Activated naive CD4-positive, alpha-beta T cell treated with anti-CD3 and anti-CD28 coated beads, Interleukin-2, amount 10 ng/mL, durations not matched to agents 7 days and 5 days (primary cell): ENCODE measurements around the gene KRT6A.

Source experiments
- CTCF ChIA-PET: fragments of 350-600 bp; sonication (Branson Sonifier 250); formaldehyde crosslinking; loops from one replicate; lab custom pipeline; 2021; ENCODE audit warnings: antibody characterized with exemption; lab: Charles Lee
- DNase-seq: peaks from one replicate; pipeline ENCODE4 v3.0.0-alpha.2; 2020
- H3K27ac Mint-ChIP-seq: one replicate; pipeline ENCODE4 v1.8.0; 2021; ENCODE audit warnings: mild to moderate bottlenecking, moderate library complexity, mixed read lengths
- H3K27me3 Mint-ChIP-seq: one replicate; pipeline ENCODE4 v1.8.0; 2021; ENCODE audit warnings: mild to moderate bottlenecking, mixed read lengths
- H3K36me3 Mint-ChIP-seq: one replicate; pipeline ENCODE4 v1.8.0; 2021; ENCODE audit warnings: mixed read lengths
- H3K4me1 Mint-ChIP-seq: one replicate; pipeline ENCODE4 v1.8.0; 2021; ENCODE audit warnings: mixed read lengths
- H3K4me3 Mint-ChIP-seq: one replicate; pipeline ENCODE4 v1.8.0; 2021; ENCODE audit warnings: mild to moderate bottlenecking, moderate library complexity, mixed read lengths
- H3K9me3 Mint-ChIP-seq: one replicate; pipeline ENCODE4 v1.8.0; 2021; ENCODE audit warnings: mixed read lengths

The KRT6A gene

DNA sequence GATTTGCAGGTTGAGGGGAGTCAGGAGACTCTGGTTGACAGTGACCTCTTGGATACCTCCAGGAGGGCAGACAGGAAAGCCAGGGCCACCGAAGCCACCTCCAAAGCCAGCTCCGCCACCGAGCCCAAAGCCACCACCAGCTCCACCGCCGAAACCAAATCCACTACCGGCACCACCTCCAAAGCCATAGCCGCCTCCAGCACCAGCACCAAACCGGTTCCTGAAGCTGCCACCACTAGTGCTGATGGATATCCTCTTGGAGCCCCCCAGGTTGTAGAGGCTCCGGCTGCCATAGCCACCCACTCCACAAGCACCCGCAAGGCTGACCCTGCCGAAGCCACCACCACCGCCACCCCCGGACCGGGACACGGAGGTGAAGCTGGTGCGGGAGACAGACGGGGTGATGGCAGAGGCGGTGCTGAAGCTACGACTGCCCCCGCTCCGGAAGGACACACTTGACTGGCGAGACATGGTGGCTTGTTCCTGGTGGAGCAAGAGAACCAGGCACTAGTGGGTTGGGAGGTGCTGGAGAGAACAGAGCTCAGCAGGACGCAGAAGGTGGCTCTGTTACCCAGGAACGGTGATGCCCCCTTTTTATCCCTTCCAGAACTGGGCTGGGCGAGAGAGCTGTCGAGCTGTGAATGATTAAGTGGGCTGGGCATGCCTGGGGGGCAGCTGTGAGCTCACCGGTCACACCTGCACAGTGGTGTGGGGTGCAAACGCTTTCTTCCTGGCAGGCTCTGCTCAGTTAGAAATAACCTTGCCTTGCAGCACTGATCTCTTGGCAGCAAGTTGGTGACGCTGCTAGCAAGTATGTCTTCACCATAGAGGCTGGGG, 27.0 kb upstream of the KRT6A start, which contains the start of gene KRT5:
KRT5 (minus strand) TSS at position 569 of the 837 bp plus-strand sequence; CDS start at position 471, 98 bp downstream.
- CTCF ChIA-PET = interaction anchor here (1.0 kb wide), 1 partner anchor 359 kb away, joined by 3 read pairs; no protein-coding TSS in a partner anchor
- no peak within 1 kb of the TSS for H3K4me3 Mint-ChIP-seq
- no peak for DNase-seq
- H3K4me1 Mint-ChIP-seq = no peaks in the 10 kb centered on the region
- no peaks in the 10 kb centered on the region for H3K9me3 Mint-ChIP-seq
- H3K36me3 Mint-ChIP-seq = no peaks in the 10 kb centered on the region
- no peak within 1 kb of the TSS for H3K27ac Mint-ChIP-seq
- peaks cover 45% of the 10 kb centered on the region for H3K27me3 Mint-ChIP-seq

DNA sequence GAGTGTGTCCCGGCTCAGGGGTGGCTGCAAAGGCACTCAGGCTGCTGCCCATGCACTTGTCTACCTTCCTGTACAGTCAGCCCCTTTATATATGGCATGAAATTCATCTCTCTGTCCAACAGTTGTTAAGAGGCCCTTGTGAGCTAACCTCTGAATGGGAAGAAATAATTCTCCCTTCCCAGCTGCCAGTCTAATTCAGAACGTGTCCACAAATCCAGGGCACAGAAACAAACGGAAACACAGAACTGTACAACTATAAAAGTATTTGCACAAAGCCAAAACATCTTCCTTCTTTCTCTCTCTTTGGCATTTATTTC, 26.3 kb upstream of the KRT6A start:
- Mint-ChIP-seq H3K27me3 (peaks cover 45% of the 10 kb centered on the region), H3K4me3 (no peak overlapping the region), H3K27ac (no peak overlapping the region), H3K9me3 (no peaks in the 10 kb centered on the region), H3K4me1 (no peaks in the 10 kb centered on the region), H3K36me3 (no peaks in the 10 kb centered on the region)
- no peak for DNase-seq
- CTCF ChIA-PET = no interaction called here

- Mint-ChIP-seq H3K9me3 (no peaks in the 10 kb centered on the region), H3K4me1 (no peaks in the 10 kb centered on the region), H3K4me3 (no peak overlapping the region), H3K36me3 (no peaks in the 10 kb centered on the region), H3K27me3 (peaks cover 40% of the 10 kb centered on the region), H3K27ac (no peak overlapping the region)
- CTCF ChIA-PET = interaction anchor here (0.7 kb wide), 1 partner anchor 269 kb away, joined by 3 read pairs; no protein-coding TSS in a partner anchor
- DNase-seq = no peak
These were observed 25.7 kb upstream of the KRT6A start for GRCh38 chr12:52518574-52519386.

DNA sequence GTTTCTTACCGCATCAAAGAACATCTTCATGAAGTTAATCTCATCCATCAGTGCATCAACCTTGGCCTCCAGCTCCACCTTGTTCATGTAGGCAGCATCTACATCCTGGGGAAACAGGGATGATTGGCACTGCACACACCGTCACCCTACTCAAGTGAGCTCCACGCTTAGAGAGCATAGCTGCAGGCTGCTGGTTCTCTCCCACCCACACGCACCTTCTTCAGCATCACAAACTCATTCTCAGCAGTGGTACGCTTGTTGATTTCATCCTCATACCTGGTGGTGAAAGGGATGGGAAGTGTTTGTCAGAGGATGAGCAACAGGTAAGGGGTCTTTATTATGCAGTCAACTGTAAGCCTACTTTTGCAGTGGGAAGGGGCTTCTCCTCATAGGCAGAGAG, 24.8 kb upstream of the KRT6A start:
- Mint-ChIP-seq H3K4me1 (no peaks in the 10 kb centered on the region), H3K27me3 (peaks cover 36% of the 10 kb centered on the region), H3K9me3 (no peaks in the 10 kb centered on the region), H3K4me3 (no peak overlapping the region), H3K36me3 (no peaks in the 10 kb centered on the region), H3K27ac (no peak overlapping the region)
- CTCF ChIA-PET = no interaction called here
- DNase-seq = no peak

DNA sequence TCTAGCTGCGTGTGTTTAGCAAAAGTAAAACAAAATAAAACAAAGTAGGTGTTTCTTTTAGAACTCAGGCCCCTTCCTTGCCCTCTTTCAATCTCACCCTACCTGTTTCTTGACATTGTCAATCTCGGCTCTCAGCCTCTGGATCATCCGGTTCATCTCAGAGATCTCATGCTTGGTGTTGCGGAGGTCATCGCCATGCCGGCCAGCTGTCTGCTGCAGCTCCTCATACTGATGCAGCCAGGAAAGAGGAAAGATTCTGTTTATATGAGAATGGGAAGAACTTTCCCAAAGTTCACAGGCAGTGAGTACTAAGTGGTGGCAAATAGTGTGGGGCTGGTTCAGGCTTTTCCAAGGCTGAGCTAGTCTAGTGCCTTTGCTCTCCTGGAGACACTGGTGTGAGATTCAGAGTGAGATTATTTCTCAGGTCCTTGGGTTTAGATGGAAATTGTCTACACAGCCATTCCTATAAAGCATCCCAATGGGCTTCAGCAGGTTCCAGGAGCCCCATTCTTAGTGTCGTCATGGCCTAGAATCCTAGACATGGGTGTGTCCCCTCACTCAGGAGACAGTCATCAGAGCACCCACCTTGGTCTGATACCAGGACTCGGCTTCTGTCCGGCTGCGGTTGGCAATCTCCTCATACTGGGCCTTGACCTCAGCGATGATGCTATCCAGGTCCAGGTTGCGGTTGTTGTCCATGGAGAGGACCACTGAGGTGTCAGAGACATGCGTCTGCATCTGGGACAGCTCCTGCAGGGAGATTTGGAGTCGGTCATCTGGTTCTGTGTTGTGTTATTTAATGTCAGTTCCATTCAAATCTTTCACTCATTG, 24.2 kb upstream of the KRT6A start:
- H3K27me3 Mint-ChIP-seq = peaks cover 30% of the 10 kb centered on the region
- H3K27ac Mint-ChIP-seq = no peak overlapping the region
- CTCF ChIA-PET = no interaction called here
- no peak for DNase-seq
- H3K9me3 Mint-ChIP-seq = no peaks in the 10 kb centered on the region
- H3K4me1 Mint-ChIP-seq = no peaks in the 10 kb centered on the region
- H3K4me3 Mint-ChIP-seq = no peak overlapping the region
- H3K36me3 Mint-ChIP-seq = no peaks in the 10 kb centered on the region

GRCh38 chr12:52515927-52516831, 23.1 kb upstream of the KRT6A start:
- no peak for DNase-seq
- H3K9me3 Mint-ChIP-seq = peaks cover 3% of the 10 kb centered on the region
- H3K27ac Mint-ChIP-seq = no peak overlapping the region
- no peak overlapping the region for H3K4me3 Mint-ChIP-seq
- CTCF ChIA-PET = no interaction called here
- H3K4me1 Mint-ChIP-seq = no peaks in the 10 kb centered on the region
- peaks cover 35% of the 10 kb centered on the region for H3K27me3 Mint-ChIP-seq
- no peaks in the 10 kb centered on the region for H3K36me3 Mint-ChIP-seq

DNA sequence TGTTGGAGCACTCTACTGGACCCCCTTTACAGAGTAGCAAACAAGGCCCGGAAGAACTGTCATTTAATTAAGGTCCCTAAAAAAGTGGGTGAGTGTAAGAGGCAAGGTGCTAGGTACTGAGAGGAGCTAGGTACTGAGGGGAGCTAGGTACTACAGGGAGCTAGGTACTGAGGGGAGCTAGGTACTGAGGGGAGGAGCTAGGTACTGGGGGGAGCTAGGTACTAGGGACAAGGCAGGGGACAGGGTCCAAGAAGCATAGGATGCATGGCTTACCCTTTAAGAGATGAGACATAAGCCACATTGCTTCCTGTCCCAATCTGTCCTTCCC, 22.2 kb upstream of the KRT6A start:
- H3K27me3 Mint-ChIP-seq = peaks cover 32% of the 10 kb centered on the region
- H3K36me3 Mint-ChIP-seq = no peaks in the 10 kb centered on the region
- peaks cover 4% of the 10 kb centered on the region for H3K9me3 Mint-ChIP-seq
- no peak overlapping the region for H3K27ac Mint-ChIP-seq
- no peak for DNase-seq
- CTCF ChIA-PET = no interaction called here
- no peak overlapping the region for H3K4me3 Mint-ChIP-seq
- H3K4me1 Mint-ChIP-seq = no peaks in the 10 kb centered on the region

DNA sequence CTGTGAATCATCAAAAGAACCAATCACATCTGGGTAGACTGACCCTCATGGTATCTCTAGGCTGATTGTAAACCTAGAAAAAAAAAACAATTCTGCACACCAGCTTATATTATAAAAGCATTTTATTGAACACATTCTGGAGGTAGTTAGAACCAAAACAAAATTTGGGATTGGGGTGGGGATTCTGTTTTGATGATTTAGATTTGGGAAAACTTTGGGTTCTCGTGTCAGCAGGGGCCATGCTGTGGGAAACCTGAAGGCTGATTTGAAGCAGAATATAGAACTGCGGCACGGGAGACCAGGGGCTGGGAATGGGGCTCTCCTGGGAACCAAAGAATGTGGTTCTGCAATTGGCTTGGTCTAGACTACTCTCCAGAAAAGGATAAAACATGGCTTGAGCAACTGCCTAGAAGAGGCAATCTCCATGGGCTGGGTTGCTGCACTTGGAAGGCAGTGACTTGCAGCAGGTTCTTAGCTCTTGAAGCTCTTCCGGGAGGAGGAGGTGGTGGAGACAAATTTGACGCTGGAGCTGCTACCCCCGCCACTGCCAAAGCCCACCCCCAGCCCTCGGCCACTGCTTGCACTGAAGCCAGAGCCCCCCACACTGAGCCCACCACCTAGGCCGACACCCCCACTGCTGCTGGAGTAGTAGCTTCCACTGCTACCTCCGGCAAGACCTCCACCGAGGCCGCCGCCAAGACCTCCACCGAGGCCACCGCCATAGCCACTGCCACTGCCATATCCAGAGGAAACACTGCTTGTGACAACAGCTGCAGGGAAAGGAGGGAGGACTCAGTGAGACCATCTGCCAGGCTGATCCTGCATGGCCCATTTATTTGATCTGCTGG, 21.6 kb upstream of the KRT6A start:
- CTCF ChIA-PET = no interaction called here
- Mint-ChIP-seq H3K36me3 (no peaks in the 10 kb centered on the region), H3K27me3 (peaks cover 26% of the 10 kb centered on the region), H3K4me1 (no peaks in the 10 kb centered on the region), H3K27ac (no peak overlapping the region), H3K4me3 (no peak overlapping the region), H3K9me3 (peaks cover 4% of the 10 kb centered on the region)
- no peak for DNase-seq

DNA sequence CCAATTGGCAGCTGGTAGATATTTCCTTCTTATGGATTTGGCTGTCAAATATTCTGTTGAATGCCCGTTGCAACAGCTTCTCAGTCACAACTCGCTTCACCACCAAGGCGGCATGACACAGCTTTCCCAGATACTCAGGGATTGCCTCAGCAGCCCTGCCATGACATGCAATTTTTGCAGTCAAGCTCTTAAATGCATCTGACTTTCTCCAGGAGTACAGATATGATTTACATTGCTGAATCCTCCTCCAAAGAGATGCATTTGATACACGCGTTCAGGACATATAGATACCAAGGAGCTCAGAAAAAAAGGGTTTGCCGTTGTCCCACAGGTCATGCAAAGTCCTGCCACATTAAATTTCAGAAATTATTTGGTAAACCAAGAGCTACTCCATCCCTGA, 20.7 kb upstream of the KRT6A start:
- H3K27ac Mint-ChIP-seq = no peak overlapping the region

GRCh38 chr12:52508211-52508610, 15.2 kb upstream of the KRT6A start:
- Mint-ChIP-seq H3K4me1 (no peaks in the 10 kb centered on the region), H3K4me3 (no peak overlapping the region), H3K9me3 (peaks cover 4% of the 10 kb centered on the region), H3K27ac (no peak overlapping the region), H3K27me3 (peaks cover 28% of the 10 kb centered on the region), H3K36me3 (no peaks in the 10 kb centered on the region)
- CTCF ChIA-PET = no interaction called here
- no peak for DNase-seq

More for the DNA sequence above, 20.7 kb upstream of the KRT6A start:
- no peak overlapping the region for H3K4me3 Mint-ChIP-seq
- no peak for DNase-seq
- H3K27me3 Mint-ChIP-seq = peaks cover 20% of the 10 kb centered on the region
- CTCF ChIA-PET = no interaction called here
- H3K4me1 Mint-ChIP-seq = no peaks in the 10 kb centered on the region
- H3K9me3 Mint-ChIP-seq = peaks cover 4% of the 10 kb centered on the region
- H3K36me3 Mint-ChIP-seq = no peaks in the 10 kb centered on the region

- peaks cover 27% of the 10 kb centered on the region for H3K27me3 Mint-ChIP-seq
- no peaks in the 10 kb centered on the region for H3K36me3 Mint-ChIP-seq
- no peak overlapping the region for H3K27ac Mint-ChIP-seq
- CTCF ChIA-PET = no interaction called here
- DNase-seq = no peak
- H3K9me3 Mint-ChIP-seq = peaks cover 4% of the 10 kb centered on the region
- no peak overlapping the region for H3K4me3 Mint-ChIP-seq
- no peaks in the 10 kb centered on the region for H3K4me1 Mint-ChIP-seq
These were observed 14.0 kb upstream of the KRT6A start for GRCh38 chr12:52506858-52507715.

- CTCF ChIA-PET = no interaction called here
- Mint-ChIP-seq H3K36me3 (no peaks in the 10 kb centered on the region), H3K9me3 (no peaks in the 10 kb centered on the region), H3K4me1 (no peaks in the 10 kb centered on the region), H3K27ac (no peak overlapping the region), H3K27me3 (peaks cover 32% of the 10 kb centered on the region), H3K4me3 (no peak overlapping the region)
- no peak for DNase-seq
These were observed 9.8 kb upstream of the KRT6A start for GRCh38 chr12:52502877-52503276.
